ENCODE results near the gene PCDH7. TPM values are rescaled to one million over a fixed set of nuclear protein-coding genes. Genes with fewer than 3 reads are reported as not detected.

Gene PCDH7
- total and polyA plus RNA-seq, 12 donors, result 9.4 to 164 (median 59.4) TPM

GRCh38 chr4:30768277-30768676 lies 48.1 kb downstream of the PCDH7 start:
- Histone ChIP-seq H3K27me3 (no peaks in the 10 kb centered on the region), H3K36me3 (no peaks in the 10 kb centered on the region), H3K27ac (no peak overlapping the region), H3K4me3 (no peak overlapping the region), H3K4me1 (peaks cover 0 to 40% (median 17%) of the 10 kb centered on the region in 9 donors), H3K9me3 (no peaks in the 10 kb centered on the region)
- TF ChIP-seq CTCF (IDR thresholded peaks at IDR 0.05), result no peak
- intact Hi-C loops (cut with DNase I), result loop anchor here in 1 of 10 donors (10.0 kb wide), 1 partner anchor 47 kb away; no protein-coding TSS in a partner anchor
- ATAC-seq (peak in 2 of 8 donors; percentile 54 to 61), DNase-seq (no peak)
- 11 to 15% methylated on average over 2 of the region's 2 CpGs for WGBS, 2 donors

DNA sequence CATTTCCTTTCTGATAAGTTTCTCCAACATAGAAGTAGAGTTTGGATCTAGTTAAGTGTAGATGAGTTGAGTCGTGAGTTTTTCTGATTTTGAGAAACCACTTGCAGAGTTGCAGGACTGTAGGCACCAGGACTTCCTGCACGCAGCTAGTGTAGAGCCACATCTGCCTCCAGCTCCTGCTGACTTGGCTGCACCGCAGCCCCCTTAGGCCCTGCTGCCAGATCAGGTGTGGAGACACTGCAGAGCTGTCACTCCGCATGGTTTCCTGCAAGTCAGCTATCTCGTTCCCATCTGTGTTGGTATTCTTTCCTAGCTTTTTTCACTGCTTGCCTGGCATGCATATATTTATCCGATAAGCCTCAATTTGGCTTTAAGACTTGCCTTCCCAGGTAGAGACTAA lies 48.9 kb downstream of the PCDH7 start:
- Histone ChIP-seq H3K27me3 (no peaks in the 10 kb centered on the region), H3K4me1 (peaks cover 0 to 40% (median 17%) of the 10 kb centered on the region in 9 donors), H3K9me3 (no peaks in the 10 kb centered on the region), H3K27ac (no peak overlapping the region), H3K36me3 (no peaks in the 10 kb centered on the region), H3K4me3 (no peak overlapping the region)
- no peak for DNase-seq
- ATAC-seq, result peak in 1 of 8 donors; percentile 33
- intact Hi-C loops (cut with DNase I), result loop anchor here in 1 of 10 donors (10.0 kb wide), 1 partner anchor 46 kb away; no protein-coding TSS in a partner anchor
- TF ChIP-seq CTCF (IDR thresholded peaks at IDR 0.05), result no peak
- WGBS, 2 donors, result 42 to 56% methylated on average over 6 of the region's 6 CpGs

DNA sequence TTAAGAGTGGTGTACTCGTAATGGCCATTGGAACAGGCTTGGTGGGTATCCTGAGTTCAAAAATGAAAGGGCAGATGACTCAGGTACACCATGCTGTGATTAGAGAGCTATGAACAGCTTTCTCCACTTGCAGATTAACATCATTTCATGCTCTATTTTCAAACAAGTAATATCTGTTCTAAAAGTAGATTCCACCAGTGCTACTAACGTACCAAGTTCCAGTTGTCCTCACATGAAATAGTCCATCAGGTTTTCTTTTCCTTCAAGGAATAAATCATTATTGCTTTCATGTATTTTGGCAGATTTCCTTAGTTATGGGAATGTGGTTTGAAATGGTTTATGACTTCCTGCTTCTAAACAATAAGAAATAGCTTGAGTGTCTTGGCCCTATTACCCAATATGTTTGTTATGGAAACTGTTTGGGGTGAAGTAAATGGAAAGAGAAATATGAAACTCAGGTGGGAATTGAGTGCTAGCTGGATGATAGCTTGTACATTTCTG lies 49.9 kb downstream of the PCDH7 start:
- Histone ChIP-seq H3K27me3 (no peaks in the 10 kb centered on the region), H3K27ac (no peak overlapping the region), H3K4me1 (peaks cover 0 to 40% (median 17%) of the 10 kb centered on the region in 9 donors), H3K36me3 (no peaks in the 10 kb centered on the region), H3K9me3 (no peaks in the 10 kb centered on the region), H3K4me3 (no peak overlapping the region)
- DNase-seq (no peak), ATAC-seq (peak in 1 of 8 donors; percentile 65)
- intact Hi-C loops (cut with DNase I), result no loop called here
- WGBS, 2 donors, result 48 to 54% methylated on average over 2 of the region's 2 CpGs
- no peak for TF ChIP-seq CTCF (IDR thresholded peaks at IDR 0.05)

- H3K4me1 ChIP-seq, result peaks cover 0 to 40% (median 17%) of the 10 kb centered on the region in 9 donors
- no peak for ATAC-seq
- H3K9me3 ChIP-seq, result no peaks in the 10 kb centered on the region
- H3K36me3 ChIP-seq, result no peaks in the 10 kb centered on the region
- no peak overlapping the region for H3K27ac ChIP-seq
- H3K4me3 ChIP-seq, result no peak overlapping the region
- intact Hi-C loops (cut with DNase I), result no loop called here
- no peak for TF ChIP-seq CTCF (IDR thresholded peaks at IDR 0.05)
- WGBS, 2 donors, result 53 to 55% methylated on average over 2 of the region's 2 CpGs
- no peaks in the 10 kb centered on the region for H3K27me3 ChIP-seq
- no peak for DNase-seq
Measured at GRCh38 chr4:30770812-30771211, 50.6 kb downstream of the PCDH7 start.
